HepG2 (cell line): ENCODE data around the gene ZNF582. TPM values are rescaled to one million over a fixed set of nuclear protein-coding genes. Genes with fewer than 3 reads are reported as not detected.

ENCODE experiments used
- CENPX ChIP-seq: sonication (generic); formaldehyde crosslinking; IDR thresholded peaks from 2 replicates; pipeline ENCODE4 v1.9.0; 2021; ENCODE audit warnings: mild to moderate bottlenecking, missing genetic modification reagents, moderate library complexity
- CHD2 ChIP-seq: IDR thresholded peaks from 2 replicates; pipeline ENCODE4 v1.6.1; 2011; ENCODE audit warnings: low read depth, low read length, improper control_type of control experiment
- FOSL2 ChIP-seq: sonication (generic); formaldehyde crosslinking; IDR thresholded peaks from 2 replicates; pipeline ENCODE4 v1.4.0; 2020; ENCODE audit warnings: missing genetic modification reagents
- MTA1 ChIP-seq: sonication (generic); formaldehyde crosslinking; IDR thresholded peaks from 2 replicates; pipeline ENCODE4 v1.4.0; 2020; ENCODE audit warnings: missing genetic modification reagents, mild to moderate bottlenecking, borderline replicate concordance
- NFE2L2 ChIP-seq: fragments of 150-350 bp; IDR thresholded peaks from 2 replicates; pipeline ENCODE4 v1.6.1; 2014; ENCODE audit warnings: low read length
- RFX5 ChIP-seq: IDR thresholded peaks from 2 replicates; pipeline ENCODE4 v1.6.1; 2011; ENCODE audit warnings: low read depth, low read length, improper control_type of control experiment
- SNAI1 ChIP-seq: sonication (generic); formaldehyde crosslinking; IDR thresholded peaks from 2 replicates; pipeline ENCODE4 v1.5.0; 2020; ENCODE audit warnings: mild to moderate bottlenecking, missing genetic modification reagents, borderline replicate concordance
- SP5 ChIP-seq: IDR thresholded peaks from 2 replicates; pipeline ENCODE4 v1.6.1; 2016; ENCODE audit warnings: low read depth, borderline replicate concordance
- SSRP1 ChIP-seq: IDR thresholded peaks from 2 replicates; pipeline ENCODE4 v1.6.1; 2016; ENCODE audit warnings: control low read depth
- TAF1 ChIP-seq: sonication (generic); formaldehyde crosslinking; IDR thresholded peaks from 2 replicates; pipeline ENCODE4 v1.4.0; 2020; ENCODE audit warnings: missing genetic modification reagents
- TOE1 ChIP-seq: sonication (generic); formaldehyde crosslinking; IDR thresholded peaks from 2 replicates; pipeline ENCODE4 v1.4.0; 2020; ENCODE audit warnings: mild to moderate bottlenecking, missing genetic modification reagents
- XRCC5 ChIP-seq: fragments of 200-400 bp; formaldehyde crosslinking; optimal IDR thresholded peaks from 2 replicates; pipeline ENCODE3; 2017; ENCODE audit warnings: mild to moderate bottlenecking, low read length
- ZMYM2 ChIP-seq: sonication (generic); formaldehyde crosslinking; IDR thresholded peaks from 2 replicates; pipeline ENCODE4 v1.8.0; 2022; ENCODE audit warnings: mild to moderate bottlenecking, missing genetic modification reagents
- ZNF501 ChIP-seq: sonication (generic); formaldehyde crosslinking; IDR thresholded peaks from 2 replicates; pipeline ENCODE4 v1.5.1; 2020; ENCODE audit warnings: mild to moderate bottlenecking, moderate library complexity, missing genetic modification reagents
- ZNF546 ChIP-seq: sonication (generic); formaldehyde crosslinking; conservative IDR thresholded peaks from 2 replicates; pipeline ENCODE4 v1.8.1; 2023; ENCODE audit warnings: mild to moderate bottlenecking, missing genetic modification reagents
- ZNF616 ChIP-seq: sonication (generic); formaldehyde crosslinking; IDR thresholded peaks from 2 replicates; pipeline ENCODE4 v1.5.0; 2020; ENCODE audit warnings: low read depth, mild to moderate bottlenecking, missing genetic modification reagents
- ZSCAN20 ChIP-seq: sonication (generic); formaldehyde crosslinking; IDR thresholded peaks from 2 replicates; pipeline ENCODE4 v1.4.0; 2020; ENCODE audit warnings: missing genetic modification reagents, mild to moderate bottlenecking, borderline replicate concordance
- polyA plus RNA-seq, 8 experiments: library from polyadenylated mRNA; depleted of rRNA in 3 of 8; stranded (reverse) in 7 of 8; unstranded in 1 of 8; fragments of >200 nt; fragmentation: Illumina TruSeq in 4 of 8; extraction: Trizol in 4 of 8; gene quantifications; 2 replicates each; pipeline versions ENCODE4 v1.2.1 to v1.2.3, GENCODE V29; 2011 to 2016; ENCODE audit warnings: low read depth in 4 of 8, missing spikeins in 1 of 8, mixed read lengths in 1 of 8; ENCODE audit not compliant: insufficient read depth in 1 of 8
- total RNA-seq, 5 experiments: library from RNA; depleted of rRNA; stranded (reverse); fragments of >200 nt; fragmentation: Illumina TruSeq; extraction: Trizol; gene quantifications; 2 replicates each; pipeline ENCODE4 v1.2.3, GENCODE V29; 2016; ENCODE audit warnings: low read depth in 1 of 5
- TF ChIP-seq, protein P1 (sequence below): sonication (generic); formaldehyde crosslinking; IDR thresholded peaks from 2 replicates; pipeline ENCODE4 v1.4.0; 2020; ENCODE audit warnings: missing genetic modification reagents
- TF ChIP-seq, protein P2 (sequence below): sonication (generic); formaldehyde crosslinking; IDR thresholded peaks from 2 replicates; pipeline ENCODE4 v1.8.0; 2022; ENCODE audit warnings: mild to moderate bottlenecking, missing genetic modification reagents, borderline replicate concordance
- TF ChIP-seq, protein P3 (sequence below): IDR thresholded peaks from 2 replicates; pipeline ENCODE4 v1.6.1; 2018; ENCODE audit warnings: missing genetic modification reagents
- TF ChIP-seq, protein P4 (sequence below): sonication (generic); formaldehyde crosslinking; IDR thresholded peaks from 2 replicates; pipeline ENCODE4 v1.8.0; 2022; ENCODE audit warnings: low read depth, missing genetic modification reagents
- TF ChIP-seq, protein P5 (sequence below): sonication (generic); formaldehyde crosslinking; IDR thresholded peaks from 2 replicates; pipeline ENCODE4 v1.4.0; 2020; ENCODE audit warnings: missing genetic modification reagents, mild to moderate bottlenecking, borderline replicate concordance

Gene ZNF582
- total and polyA plus RNA-seq, 2 of the 13 experiments (the other 11 are each of a cell fraction or from before 2014, with no cell fraction given), result 0.83 to 1.6 TPM

DNA sequence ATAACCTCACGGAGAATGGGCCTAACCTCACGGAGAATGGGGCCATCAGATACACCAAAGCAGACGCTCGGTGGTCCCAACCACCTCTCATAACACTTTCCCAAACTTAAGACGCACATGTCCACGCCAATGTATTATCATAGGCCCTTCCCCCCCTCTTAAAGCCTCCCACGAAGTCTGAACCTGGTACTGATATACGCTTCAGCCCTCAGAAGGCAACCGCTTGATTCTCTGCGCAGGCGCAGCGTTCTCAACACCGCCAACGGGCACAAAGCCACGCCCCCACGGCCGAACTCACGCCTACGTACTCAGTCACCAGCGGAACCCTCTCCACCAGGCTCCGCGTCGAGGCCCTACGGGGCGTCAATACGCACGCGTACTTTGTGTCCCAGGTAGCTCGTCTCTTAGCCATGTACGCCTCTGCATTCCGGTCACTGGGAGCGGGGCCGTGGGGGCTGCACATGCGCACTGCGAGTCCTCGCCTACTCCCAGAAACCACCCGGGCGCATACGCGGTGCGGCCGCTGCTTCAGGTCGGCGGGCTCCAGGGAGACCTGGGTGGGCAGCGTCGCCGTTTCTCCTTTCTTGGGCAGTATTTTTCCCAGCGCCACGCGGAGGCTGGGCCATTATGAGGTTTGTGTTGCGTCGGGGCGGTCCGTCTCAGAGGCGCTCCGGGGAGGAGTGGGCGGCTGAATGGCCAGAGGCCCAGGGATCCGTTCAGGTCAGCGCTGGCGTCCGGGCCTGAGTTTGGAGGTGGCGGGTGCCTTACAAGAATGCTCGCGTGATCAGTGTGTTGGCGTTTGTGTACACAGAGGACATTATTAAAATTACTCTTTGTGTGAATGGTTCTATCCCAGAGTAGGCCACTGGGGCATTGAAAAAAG lies 25.3 kb downstream of the ZNF582 start (continued):
- TF ChIP-seq TAF1 (CRISPR knock-in tag), result peak; percentile 71
- TF ChIP-seq, protein P1, sequence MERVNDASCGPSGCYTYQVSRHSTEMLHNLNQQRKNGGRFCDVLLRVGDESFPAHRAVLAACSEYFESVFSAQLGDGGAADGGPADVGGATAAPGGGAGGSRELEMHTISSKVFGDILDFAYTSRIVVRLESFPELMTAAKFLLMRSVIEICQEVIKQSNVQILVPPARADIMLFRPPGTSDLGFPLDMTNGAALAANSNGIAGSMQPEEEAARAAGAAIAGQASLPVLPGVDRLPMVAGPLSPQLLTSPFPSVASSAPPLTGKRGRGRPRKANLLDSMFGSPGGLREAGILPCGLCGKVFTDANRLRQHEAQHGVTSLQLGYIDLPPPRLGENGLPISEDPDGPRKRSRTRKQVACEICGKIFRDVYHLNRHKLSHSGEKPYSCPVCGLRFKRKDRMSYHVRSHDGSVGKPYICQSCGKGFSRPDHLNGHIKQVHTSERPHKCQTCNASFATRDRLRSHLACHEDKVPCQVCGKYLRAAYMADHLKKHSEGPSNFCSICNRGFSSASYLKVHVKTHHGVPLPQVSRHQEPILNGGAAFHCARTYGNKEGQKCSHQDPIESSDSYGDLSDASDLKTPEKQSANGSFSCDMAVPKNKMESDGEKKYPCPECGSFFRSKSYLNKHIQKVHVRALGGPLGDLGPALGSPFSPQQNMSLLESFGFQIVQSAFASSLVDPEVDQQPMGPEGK (CRISPR knock-in tag), result peak; percentile 41; the same call in 1 of the 2 replicates
- TF ChIP-seq, protein P2, sequence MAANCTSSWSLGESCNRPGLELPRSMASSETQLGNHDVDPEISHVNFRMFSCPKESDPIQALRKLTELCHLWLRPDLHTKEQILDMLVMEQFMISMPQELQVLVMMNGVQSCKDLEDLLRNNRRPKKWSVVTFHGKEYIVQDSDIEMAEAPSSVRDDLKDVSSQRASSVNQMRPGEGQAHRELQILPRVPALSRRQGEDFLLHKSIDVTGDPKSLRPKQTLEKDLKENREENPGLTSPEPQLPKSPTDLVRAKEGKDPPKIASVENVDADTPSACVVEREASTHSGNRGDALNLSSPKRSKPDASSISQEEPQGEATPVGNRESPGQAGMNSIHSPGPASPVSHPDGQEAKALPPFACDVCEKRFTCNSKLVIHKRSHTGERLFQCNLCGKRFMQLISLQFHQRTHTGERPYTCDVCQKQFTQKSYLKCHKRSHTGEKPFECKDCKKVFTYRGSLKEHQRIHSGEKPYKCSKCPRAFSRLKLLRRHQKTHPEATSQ (CRISPR knock-in tag), result no peak
- no peak for TF ChIP-seq TOE1
- TF ChIP-seq CHD2, result 0 out of 2 replicates have a peak, but pooled peaks have one; percentile 15
- TF ChIP-seq ZNF501 (CRISPR knock-in tag), result peak; percentile 43; the same call in 1 of the 2 replicates
- TF ChIP-seq MTA1 (CRISPR knock-in tag), result no peak
- no peak for TF ChIP-seq SP5
- TF ChIP-seq SSRP1, result no peak
- no peak for TF ChIP-seq ZMYM2 (CRISPR knock-in tag)
- TF ChIP-seq ZSCAN20 (CRISPR knock-in tag), result no peak
- TF ChIP-seq ZNF616 (CRISPR knock-in tag), result no peak
- TF ChIP-seq RFX5, result peak; percentile 66; the same call in 1 of the 2 replicates
- no peak for TF ChIP-seq ZNF546
- TF ChIP-seq XRCC5, result peak; percentile 55
- TF ChIP-seq, protein P3, sequence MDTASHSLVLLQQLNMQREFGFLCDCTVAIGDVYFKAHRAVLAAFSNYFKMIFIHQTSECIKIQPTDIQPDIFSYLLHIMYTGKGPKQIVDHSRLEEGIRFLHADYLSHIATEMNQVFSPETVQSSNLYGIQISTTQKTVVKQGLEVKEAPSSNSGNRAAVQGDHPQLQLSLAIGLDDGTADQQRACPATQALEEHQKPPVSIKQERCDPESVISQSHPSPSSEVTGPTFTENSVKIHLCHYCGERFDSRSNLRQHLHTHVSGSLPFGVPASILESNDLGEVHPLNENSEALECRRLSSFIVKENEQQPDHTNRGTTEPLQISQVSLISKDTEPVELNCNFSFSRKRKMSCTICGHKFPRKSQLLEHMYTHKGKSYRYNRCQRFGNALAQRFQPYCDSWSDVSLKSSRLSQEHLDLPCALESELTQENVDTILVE (CRISPR knock-in tag), result no peak
- 0 out of 2 replicates have a peak, but pooled peaks have one; percentile 4 for TF ChIP-seq FOSL2 (CRISPR knock-in tag)
- TF ChIP-seq NFE2L2, result no peak
- no peak for TF ChIP-seq CENPX (CRISPR knock-in tag)
- TF ChIP-seq, protein P4, sequence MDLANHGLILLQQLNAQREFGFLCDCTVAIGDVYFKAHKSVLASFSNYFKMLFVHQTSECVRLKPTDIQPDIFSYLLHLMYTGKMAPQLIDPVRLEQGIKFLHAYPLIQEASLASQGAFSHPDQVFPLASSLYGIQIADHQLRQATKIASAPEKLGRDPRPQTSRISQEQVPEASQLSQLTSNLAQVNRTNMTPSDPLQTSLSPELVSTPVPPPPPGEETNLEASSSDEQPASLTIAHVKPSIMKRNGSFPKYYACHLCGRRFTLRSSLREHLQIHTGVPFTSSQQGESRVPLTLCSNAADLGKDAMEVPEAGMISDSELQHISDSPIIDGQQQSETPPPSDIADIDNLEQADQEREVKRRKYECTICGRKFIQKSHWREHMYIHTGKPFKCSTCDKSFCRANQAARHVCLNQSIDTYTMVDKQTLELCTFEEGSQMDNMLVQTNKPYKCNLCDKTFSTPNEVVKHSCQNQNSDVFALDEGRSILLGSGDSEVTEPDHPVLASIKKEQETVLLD, result no peak
- TF ChIP-seq, protein P5, sequence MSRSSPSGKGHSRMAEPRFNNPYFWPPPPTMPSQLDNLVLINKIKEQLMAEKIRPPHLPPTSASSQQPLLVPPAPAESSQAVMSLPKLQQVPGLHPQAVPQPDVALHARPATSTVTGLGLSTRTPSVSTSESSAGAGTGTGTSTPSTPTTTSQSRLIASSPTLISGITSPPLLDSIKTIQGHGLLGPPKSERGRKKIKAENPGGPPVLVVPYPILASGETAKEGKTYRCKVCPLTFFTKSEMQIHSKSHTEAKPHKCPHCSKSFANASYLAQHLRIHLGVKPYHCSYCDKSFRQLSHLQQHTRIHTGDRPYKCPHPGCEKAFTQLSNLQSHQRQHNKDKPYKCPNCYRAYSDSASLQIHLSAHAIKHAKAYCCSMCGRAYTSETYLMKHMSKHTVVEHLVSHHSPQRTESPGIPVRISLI (CRISPR knock-in tag), result no peak
- TF ChIP-seq SNAI1 (CRISPR knock-in tag), result no peak
